ENCODE measurements around the gene AKAP8L.
A peak's percentile ranks its signal among the peaks of the same experiment; 100 is the strongest.

DNA sequence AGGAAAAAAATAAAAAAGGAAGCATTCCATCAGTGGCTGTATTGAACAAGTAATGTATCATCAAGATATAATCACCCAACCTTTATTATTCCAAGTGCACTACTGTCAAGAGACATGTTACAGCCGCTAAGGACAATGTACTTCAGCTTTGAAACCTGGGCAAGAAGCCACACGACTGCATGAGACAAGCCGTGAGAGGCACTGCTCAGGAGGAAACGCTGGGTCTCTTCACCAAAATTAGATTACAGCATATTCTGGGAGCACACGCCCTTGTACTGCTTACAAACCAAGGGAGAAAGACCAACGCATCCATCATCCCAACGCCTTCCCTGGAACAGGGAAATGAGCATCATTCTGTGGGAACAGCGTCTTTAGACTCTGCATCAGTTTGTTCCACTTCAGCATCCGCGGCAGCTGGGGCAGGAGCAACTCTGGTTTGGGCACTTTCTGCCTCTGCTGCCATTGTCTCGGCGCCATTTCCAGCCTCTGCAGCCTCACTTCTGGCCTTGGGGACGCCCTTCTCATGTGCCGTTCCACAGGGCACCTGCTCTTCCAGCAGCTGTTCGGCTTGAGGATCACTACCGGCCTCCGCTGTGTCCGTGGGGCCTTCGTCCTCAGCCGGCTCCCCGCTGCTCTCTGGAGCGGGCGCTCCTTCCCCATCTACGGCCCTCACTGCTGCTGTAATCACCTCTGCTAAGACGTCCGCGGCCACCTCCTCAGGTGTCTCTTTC, 64.1 kb downstream of the AKAP8L start:
- TF ChIP-seq POLR2A (IDR thresholded peaks at IDR 0.05; ENCODE audit: low read depth) (no peak), POLR2AphosphoS5 (IDR thresholded peaks at IDR 0.05) (peak in 1 of 2 donors; percentile 23)
- TF ChIP-seq, protein P1, sequence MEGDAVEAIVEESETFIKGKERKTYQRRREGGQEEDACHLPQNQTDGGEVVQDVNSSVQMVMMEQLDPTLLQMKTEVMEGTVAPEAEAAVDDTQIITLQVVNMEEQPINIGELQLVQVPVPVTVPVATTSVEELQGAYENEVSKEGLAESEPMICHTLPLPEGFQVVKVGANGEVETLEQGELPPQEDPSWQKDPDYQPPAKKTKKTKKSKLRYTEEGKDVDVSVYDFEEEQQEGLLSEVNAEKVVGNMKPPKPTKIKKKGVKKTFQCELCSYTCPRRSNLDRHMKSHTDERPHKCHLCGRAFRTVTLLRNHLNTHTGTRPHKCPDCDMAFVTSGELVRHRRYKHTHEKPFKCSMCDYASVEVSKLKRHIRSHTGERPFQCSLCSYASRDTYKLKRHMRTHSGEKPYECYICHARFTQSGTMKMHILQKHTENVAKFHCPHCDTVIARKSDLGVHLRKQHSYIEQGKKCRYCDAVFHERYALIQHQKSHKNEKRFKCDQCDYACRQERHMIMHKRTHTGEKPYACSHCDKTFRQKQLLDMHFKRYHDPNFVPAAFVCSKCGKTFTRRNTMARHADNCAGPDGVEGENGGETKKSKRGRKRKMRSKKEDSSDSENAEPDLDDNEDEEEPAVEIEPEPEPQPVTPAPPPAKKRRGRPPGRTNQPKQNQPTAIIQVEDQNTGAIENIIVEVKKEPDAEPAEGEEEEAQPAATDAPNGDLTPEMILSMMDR (IDR thresholded peaks at IDR 0.05) = no peak

Measured in esophagus muscularis mucosa (tissue), 3 donors.